ENCODE measurements around the gene ARHGAP45. TPM values are rescaled to one million over a fixed set of nuclear protein-coding genes. Genes with fewer than 3 reads are reported as not detected.

ARHGAP45 gene
- total RNA-seq, 1 donor from 2014 or later = 0.67 TPM

DNA sequence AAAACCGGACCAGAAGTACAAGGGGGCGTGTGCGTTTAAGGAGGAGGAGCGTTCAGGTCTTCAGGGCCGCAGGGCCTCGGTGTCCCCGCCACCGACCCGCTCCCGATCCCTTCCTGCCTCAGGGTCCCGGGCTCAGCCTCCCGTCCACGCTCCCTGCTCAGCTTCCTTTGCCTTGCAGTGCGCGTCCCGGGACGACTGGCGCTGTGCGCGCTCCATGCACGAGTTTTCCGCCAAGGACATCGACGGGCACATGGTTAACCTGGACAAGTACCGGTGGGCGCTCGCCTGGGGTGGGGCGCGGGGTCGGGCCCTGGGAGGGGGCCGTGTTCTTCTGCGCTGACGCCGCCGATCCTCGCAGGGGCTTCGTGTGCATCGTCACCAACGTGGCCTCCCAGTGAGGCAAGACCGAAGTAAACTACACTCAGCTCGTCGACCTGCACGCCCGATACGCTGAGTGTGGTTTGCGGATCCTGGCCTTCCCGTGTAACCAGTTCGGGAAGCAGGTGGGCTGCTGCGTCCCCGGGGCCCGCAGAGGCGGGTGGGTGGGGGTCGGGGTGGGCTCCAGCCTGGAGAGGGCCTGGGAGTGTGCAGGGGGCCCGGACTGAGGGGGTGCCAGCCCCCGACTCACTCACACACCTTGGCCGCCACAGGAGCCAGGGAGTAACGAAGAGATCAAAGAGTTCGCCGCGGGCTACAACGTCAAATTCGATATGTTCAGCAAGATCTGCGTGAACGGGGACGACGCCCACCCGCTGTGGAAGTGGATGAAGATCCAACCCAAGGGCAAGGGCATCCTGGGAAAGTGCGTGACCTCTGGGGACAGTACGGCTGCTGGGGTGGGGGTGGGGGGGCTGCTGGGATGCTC is 38.3 kb downstream of the ARHGAP45 start:
- peaks cover 46% of the 10 kb centered on the region for H3K4me1 Mint-ChIP-seq (ENCODE audit: unreplicated experiment)
- peak overlapping the region; percentile 68 for H3K27ac Mint-ChIP-seq (ENCODE audit: unreplicated experiment)
- peaks cover 3% of the 10 kb centered on the region for H3K36me3 Mint-ChIP-seq (ENCODE audit: unreplicated experiment)
- H3K27me3 Mint-ChIP-seq (ENCODE audit: unreplicated experiment) = no peaks in the 10 kb centered on the region
- TF ChIP-seq CTCF (IDR thresholded peaks at IDR 0.05) = no peak
- H3K9me3 Mint-ChIP-seq (ENCODE audit: unreplicated experiment) = no peaks in the 10 kb centered on the region
- H3K4me3 Mint-ChIP-seq (ENCODE audit: unreplicated experiment) = peak overlapping the region; percentile 75
- DNase-seq (ENCODE audit: extremely low spot score, unreplicated experiment) = no peak

GRCh38 chr19:1105873-1106840 is 39.2 kb downstream of the ARHGAP45 start:
- H3K4me1 Mint-ChIP-seq (ENCODE audit: unreplicated experiment) = peaks cover 44% of the 10 kb centered on the region
- DNase-seq (ENCODE audit: extremely low spot score, unreplicated experiment) = no peak
- peak overlapping the region; percentile 52 for H3K4me3 Mint-ChIP-seq (ENCODE audit: unreplicated experiment)
- peaks cover 3% of the 10 kb centered on the region for H3K36me3 Mint-ChIP-seq (ENCODE audit: unreplicated experiment)
- peak overlapping the region; percentile 14 for H3K27ac Mint-ChIP-seq (ENCODE audit: unreplicated experiment)
- no peaks in the 10 kb centered on the region for H3K27me3 Mint-ChIP-seq (ENCODE audit: unreplicated experiment)
- H3K9me3 Mint-ChIP-seq (ENCODE audit: unreplicated experiment) = no peaks in the 10 kb centered on the region
- TF ChIP-seq CTCF (IDR thresholded peaks at IDR 0.05) = no peak

DNA sequence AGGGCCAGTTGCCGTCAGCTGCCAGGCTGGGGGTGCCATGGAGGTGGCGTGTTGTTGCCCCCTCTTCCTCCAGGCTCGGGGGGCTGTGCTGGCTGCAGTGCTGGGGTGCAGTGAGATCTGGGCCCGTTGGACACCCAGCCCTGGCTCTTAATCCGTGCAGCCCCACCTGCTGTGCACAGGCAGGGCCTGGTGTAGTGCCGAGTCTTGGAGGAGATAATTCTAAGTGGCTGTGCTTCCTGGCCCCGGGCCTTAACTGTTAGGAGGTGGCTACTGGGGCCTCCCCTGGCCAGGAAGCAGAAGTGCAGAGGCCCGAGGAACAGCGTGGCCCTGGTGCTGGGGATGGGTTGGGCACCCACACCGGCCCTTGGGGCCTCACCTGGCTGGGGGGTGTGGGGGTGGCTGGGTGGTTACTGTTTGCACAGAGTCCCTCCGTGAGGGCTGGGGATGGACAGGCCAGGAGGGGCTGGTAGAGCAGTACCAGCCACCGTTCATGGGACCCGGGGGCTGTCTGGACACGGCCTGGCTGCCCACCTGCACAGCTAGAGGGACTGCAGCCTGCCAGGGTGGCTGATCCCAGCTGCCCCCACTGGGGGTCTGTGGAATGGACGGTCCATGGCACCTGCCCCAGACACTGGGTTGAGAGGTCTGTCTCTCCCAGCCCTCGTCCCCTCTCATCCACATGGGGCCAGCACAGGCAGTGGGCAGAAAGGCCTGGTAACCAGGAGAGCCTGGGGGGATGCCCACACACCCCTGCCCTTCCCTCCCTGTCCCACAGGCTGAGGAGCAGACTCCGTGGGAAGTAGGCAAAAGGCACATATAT is 40.1 kb downstream of the ARHGAP45 start:
- H3K4me1 Mint-ChIP-seq (ENCODE audit: unreplicated experiment) = peaks cover 35% of the 10 kb centered on the region
- H3K9me3 Mint-ChIP-seq (ENCODE audit: unreplicated experiment) = no peaks in the 10 kb centered on the region
- H3K36me3 Mint-ChIP-seq (ENCODE audit: unreplicated experiment) = peaks cover 3% of the 10 kb centered on the region
- DNase-seq (ENCODE audit: extremely low spot score, unreplicated experiment) = no peak
- no peak overlapping the region for H3K4me3 Mint-ChIP-seq (ENCODE audit: unreplicated experiment)
- no peaks in the 10 kb centered on the region for H3K27me3 Mint-ChIP-seq (ENCODE audit: unreplicated experiment)
- peak; percentile 15 for TF ChIP-seq CTCF (IDR thresholded peaks at IDR 0.05)
- H3K27ac Mint-ChIP-seq (ENCODE audit: unreplicated experiment) = no peak overlapping the region

DNA sequence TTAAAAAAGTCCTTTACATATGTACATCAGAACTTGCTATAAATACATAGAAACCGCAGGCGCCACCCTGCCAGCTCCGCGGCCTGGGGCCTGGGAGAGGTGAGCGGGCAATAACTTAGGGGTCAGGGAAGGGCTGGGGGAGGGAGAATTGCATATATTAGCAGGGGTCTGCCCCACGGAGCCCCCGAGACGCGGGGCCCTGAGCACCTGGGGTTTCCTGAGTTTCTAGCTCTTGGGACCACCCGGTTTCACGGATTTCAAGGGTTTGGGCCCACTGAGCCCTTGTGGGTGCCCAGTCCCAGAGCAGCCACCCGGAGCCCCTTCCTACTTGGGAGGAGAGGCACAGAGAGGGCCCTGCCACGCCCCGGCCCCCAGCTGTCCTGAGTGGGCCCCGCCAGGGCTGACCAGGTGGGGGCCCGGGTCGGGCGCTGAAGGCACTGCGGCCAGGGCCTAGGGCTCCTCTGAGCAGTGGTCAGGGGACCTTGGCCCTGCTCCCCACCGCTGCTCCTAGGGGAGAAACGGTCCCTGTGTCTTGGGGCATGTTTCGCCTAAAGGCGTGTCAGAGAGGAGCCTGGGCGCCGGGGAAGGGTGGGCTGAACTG is 40.8 kb downstream of the ARHGAP45 start:
- TF ChIP-seq CTCF (IDR thresholded peaks at IDR 0.05) = no peak
- Mint-ChIP-seq H3K36me3 (ENCODE audit: unreplicated experiment) (peaks cover 3% of the 10 kb centered on the region), H3K4me3 (ENCODE audit: unreplicated experiment) (no peak overlapping the region), H3K27me3 (ENCODE audit: unreplicated experiment) (no peaks in the 10 kb centered on the region), H3K27ac (ENCODE audit: unreplicated experiment) (no peak overlapping the region), H3K4me1 (ENCODE audit: unreplicated experiment) (peaks cover 28% of the 10 kb centered on the region), H3K9me3 (ENCODE audit: unreplicated experiment) (no peaks in the 10 kb centered on the region)
- no peak for DNase-seq (ENCODE audit: extremely low spot score, unreplicated experiment)

Data from osteocyte (in vitro differentiated cells).